Naive B cell (primary cell): ENCODE results near the gene PNPLA3. TPM values are rescaled to one million over a fixed set of nuclear protein-coding genes. Genes with fewer than 3 reads are reported as not detected.

ENCODE experiments used
- ATAC-seq, 2 donors: fragments of 150-1000 bp; cut with Tn5 transposase; 2 replicates each; pipeline ENCODE4 v1.10.0; 2021; ENCODE audit warnings: low read depth in 2 of 2, mild to moderate bottlenecking in 2 of 2, moderate library complexity in 2 of 2
- DNase-seq: peaks from one replicate; pipeline ENCODE4 v3.0.0; 2022
- H3K27ac Mint-ChIP-seq, 6 donors: one replicate each; pipeline ENCODE4 v1.8.0; 2020 to 2022; ENCODE audit warnings: mild to moderate bottlenecking in 6 of 6, mixed read lengths in 6 of 6, moderate library complexity in 5 of 6, inconsistent platforms in 2 of 6
- H3K27me3 Mint-ChIP-seq, 3 donors: one replicate each; pipeline ENCODE4 v1.8.0; 2021 to 2022; ENCODE audit warnings: mixed read lengths in 3 of 3, mild to moderate bottlenecking in 1 of 3
- H3K36me3 Mint-ChIP-seq, 2 donors: one replicate each; pipeline ENCODE4 v1.8.0; 2020 to 2022; ENCODE audit warnings: mixed read lengths in 2 of 2, inconsistent platforms in 1 of 2, mild to moderate bottlenecking in 1 of 2
- H3K4me1 Mint-ChIP-seq, 3 donors: one replicate each; pipeline ENCODE4 v1.8.0; 2020 to 2022; ENCODE audit warnings: mixed read lengths in 3 of 3, inconsistent platforms in 1 of 3, mild to moderate bottlenecking in 1 of 3, moderate library complexity in 1 of 3
- H3K4me3 Mint-ChIP-seq, 8 donors: one replicate each; pipeline ENCODE4 v1.8.0; 2020 to 2022; ENCODE audit warnings: mild to moderate bottlenecking in 8 of 8, mixed read lengths in 8 of 8, moderate library complexity in 8 of 8, inconsistent platforms in 2 of 8
- H3K9me3 Mint-ChIP-seq, 7 donors: one replicate each; pipeline ENCODE4 v1.8.0; 2020 to 2022; ENCODE audit warnings: mixed read lengths in 7 of 7, mild to moderate bottlenecking in 5 of 7, inconsistent platforms in 2 of 7, moderate library complexity in 1 of 7
- polyA plus RNA-seq, 6 donors: library from polyadenylated mRNA; unstranded; fragments of 300-500 nt; fragmentation: Illumina TruSeq; gene quantifications; one replicate each; pipeline ENCODE4 v1.2.3, GENCODE V29; 2021; ENCODE audit warnings: low read depth in 6 of 6

The PNPLA3 gene
- polyA plus RNA-seq, 6 donors from 2014 or later = not detected

- peak in 1 of 2 donors; percentile 21 for ATAC-seq
- Mint-ChIP-seq H3K4me3 (no peak overlapping the region), H3K36me3 (no peaks in the 10 kb centered on the region), H3K27ac (no peak overlapping the region), H3K4me1 (peaks cover 0 to 12% (median 0%) of the 10 kb centered on the region in 3 donors), H3K9me3 (peaks cover 0 to 8% (median 2%) of the 10 kb centered on the region in 7 donors), H3K27me3 (peaks cover 20 to 57% (median 33%) of the 10 kb centered on the region in 3 donors)
- no peak for DNase-seq
Observed at GRCh38 chr22:43946384-43946667, 22.7 kb downstream of the PNPLA3 start.

GRCh38 chr22:43948836-43949406 lies 25.3 kb downstream of the PNPLA3 start:
- H3K36me3 Mint-ChIP-seq = no peaks in the 10 kb centered on the region

GRCh38 chr22:43951391-43951790 lies 27.8 kb downstream of the PNPLA3 start:
- peaks cover 0 to 5% of the 10 kb centered on the region in 2 donors for H3K36me3 Mint-ChIP-seq
- no peak overlapping the region for H3K27ac Mint-ChIP-seq
- no peak for DNase-seq
- peaks cover 21 to 23% (median 21%) of the 10 kb centered on the region in 3 donors for H3K4me1 Mint-ChIP-seq
- peaks cover 4 to 33% (median 15%) of the 10 kb centered on the region in 3 donors for H3K27me3 Mint-ChIP-seq
- no peak for ATAC-seq
- peak overlapping the region in 1 of 8 donors; percentile 41 for H3K4me3 Mint-ChIP-seq
- no peaks in the 10 kb centered on the region for H3K9me3 Mint-ChIP-seq

More at GRCh38 chr22:43948836-43949406, 25.3 kb downstream of the PNPLA3 start:
- Mint-ChIP-seq H3K27me3 (peaks cover 11 to 50% (median 30%) of the 10 kb centered on the region in 3 donors), H3K27ac (no peak overlapping the region), H3K4me3 (no peak overlapping the region), H3K4me1 (peaks cover 2 to 17% (median 3%) of the 10 kb centered on the region in 3 donors), H3K9me3 (no peaks in the 10 kb centered on the region)
- ATAC-seq = no peak
- DNase-seq = no peak

- H3K4me1 Mint-ChIP-seq = peaks cover 27 to 28% (median 27%) of the 10 kb centered on the region in 3 donors
- H3K27me3 Mint-ChIP-seq = peaks cover 4 to 29% (median 15%) of the 10 kb centered on the region in 3 donors
- H3K27ac Mint-ChIP-seq = peak overlapping the region in 2 of 6 donors; percentile 65 to 81
- H3K36me3 Mint-ChIP-seq = peaks cover 0 to 5% of the 10 kb centered on the region in 2 donors
- peak overlapping the region in 1 of 8 donors; percentile 30 for H3K4me3 Mint-ChIP-seq
- no peak for DNase-seq
- no peaks in the 10 kb centered on the region for H3K9me3 Mint-ChIP-seq
- ATAC-seq = no peak
Observed at GRCh38 chr22:43951966-43952365, 28.4 kb downstream of the PNPLA3 start.

GRCh38 chr22:43953988-43954785 lies 30.6 kb downstream of the PNPLA3 start:
- Mint-ChIP-seq H3K27me3 (peaks cover 0 to 23% (median 15%) of the 10 kb centered on the region in 3 donors), H3K36me3 (peaks cover 0 to 5% of the 10 kb centered on the region in 2 donors), H3K27ac (peak overlapping the region; percentile 87 to 99 (median 94)), H3K9me3 (no peaks in the 10 kb centered on the region), H3K4me3 (peak overlapping the region; percentile 92 to 100 (median 96)), H3K4me1 (peaks cover 34 to 40% (median 34%) of the 10 kb centered on the region in 3 donors)
- ATAC-seq (peak; percentile 20 to 30), DNase-seq (peak; percentile 35)

- peak within 1 kb of the TSS; percentile 92 to 99 (median 96) for H3K27ac Mint-ChIP-seq
- H3K27me3 Mint-ChIP-seq = peaks cover 0 to 20% (median 15%) of the 10 kb centered on the region in 3 donors
- DNase-seq (peak; percentile 87), ATAC-seq (peak; percentile 89 to 90)
- H3K36me3 Mint-ChIP-seq = peaks cover 0 to 5% of the 10 kb centered on the region in 2 donors
- H3K9me3 Mint-ChIP-seq = no peaks in the 10 kb centered on the region
- peaks cover 34 to 44% (median 34%) of the 10 kb centered on the region in 3 donors for H3K4me1 Mint-ChIP-seq
- peak within 1 kb of the TSS; percentile 92 to 100 (median 96) for H3K4me3 Mint-ChIP-seq
Observed at GRCh38 chr22:43955040-43955882, 31.7 kb downstream of the PNPLA3 start, which contains the start of gene SAMM50. Gene SAMM50, plus strand, starts transcription at chr22:43955442. Its CDS starts 136 bp downstream, at chr22:43955578.

- Mint-ChIP-seq H3K4me3 (peak overlapping the region; percentile 92 to 100 (median 96)), H3K27me3 (peaks cover 0 to 14% (median 13%) of the 10 kb centered on the region in 3 donors), H3K4me1 (peaks cover 38 to 44% (median 40%) of the 10 kb centered on the region in 3 donors), H3K27ac (peak overlapping the region; percentile 92 to 99 (median 96)), H3K9me3 (no peaks in the 10 kb centered on the region), H3K36me3 (peaks cover 0 to 5% of the 10 kb centered on the region in 2 donors)
- DNase-seq (peak; percentile 53), ATAC-seq (peak; percentile 56 to 62)
Observed at GRCh38 chr22:43955883-43956782, 32.5 kb downstream of the PNPLA3 start.

- no peak for ATAC-seq
Observed at GRCh38 chr22:43956805-43957463, 33.3 kb downstream of the PNPLA3 start.

GRCh38 chr22:43957871-43958270 lies 34.3 kb downstream of the PNPLA3 start:
- no peaks in the 10 kb centered on the region for H3K27me3 Mint-ChIP-seq
- H3K4me1 Mint-ChIP-seq = peaks cover 38 to 44% (median 40%) of the 10 kb centered on the region in 3 donors
- no peaks in the 10 kb centered on the region for H3K9me3 Mint-ChIP-seq
- ATAC-seq (no peak), DNase-seq (no peak)
- peak overlapping the region in 5 of 8 donors; percentile 3 to 77 (median 10) for H3K4me3 Mint-ChIP-seq
- no peak overlapping the region for H3K27ac Mint-ChIP-seq
- H3K36me3 Mint-ChIP-seq = peaks cover 0 to 5% of the 10 kb centered on the region in 2 donors

More at GRCh38 chr22:43956805-43957463, 33.3 kb downstream of the PNPLA3 start:
- Mint-ChIP-seq H3K27ac (peak overlapping the region in 2 of 6 donors; percentile 62 to 92), H3K9me3 (no peaks in the 10 kb centered on the region), H3K36me3 (peaks cover 0 to 5% of the 10 kb centered on the region in 2 donors), H3K27me3 (peaks cover 0 to 6% (median 5%) of the 10 kb centered on the region in 3 donors), H3K4me1 (peaks cover 38 to 44% (median 40%) of the 10 kb centered on the region in 3 donors), H3K4me3 (peak overlapping the region; percentile 2 to 100 (median 96))
- DNase-seq = no peak

- DNase-seq (no peak), ATAC-seq (no peak)
- Mint-ChIP-seq H3K27me3 (no peaks in the 10 kb centered on the region), H3K27ac (no peak overlapping the region), H3K4me1 (peaks cover 2 to 12% (median 12%) of the 10 kb centered on the region in 3 donors), H3K4me3 (no peak overlapping the region), H3K36me3 (peaks cover 26 to 42% of the 10 kb centered on the region in 2 donors), H3K9me3 (no peaks in the 10 kb centered on the region)
Observed at GRCh38 chr22:43964314-43964857, 40.8 kb downstream of the PNPLA3 start.

GRCh38 chr22:43967069-43967468 lies 43.5 kb downstream of the PNPLA3 start:
- Mint-ChIP-seq H3K4me3 (no peak overlapping the region), H3K9me3 (no peaks in the 10 kb centered on the region), H3K27me3 (no peaks in the 10 kb centered on the region), H3K4me1 (peaks cover 0 to 10% (median 6%) of the 10 kb centered on the region in 3 donors), H3K36me3 (peaks cover 29 to 47% of the 10 kb centered on the region in 2 donors), H3K27ac (peak overlapping the region in 2 of 6 donors; percentile 56 to 80)
- DNase-seq = no peak
- ATAC-seq = no peak
